HG03432 (cell line): ENCODE data around the gene JAM2.
"Not testable (repeated sequence)": the region's sequence is repeated elsewhere in the genome, so short reads cannot be mapped to it uniquely, and the experiment has no call there.

Experiments used
- ATAC-seq: cut with Tn5 transposase; IDR thresholded peaks from one replicate; pipeline ENCODE4 v1.9.1; 2021; ENCODE audit warnings: mild to moderate bottlenecking, moderate library complexity; ENCODE audit not compliant: unreplicated experiment

JAM2 gene

GRCh38 chr21:25714066-25714465 is 75.0 kb downstream of the JAM2 start:
- ATAC-seq, result not testable (repeated sequence)

GRCh38 chr21:25717491-25718147 is 78.6 kb downstream of the JAM2 start:
- no peak for ATAC-seq

GRCh38 chr21:25721987-25722386 is 82.9 kb downstream of the JAM2 start:
- ATAC-seq, result no peak

GRCh38 chr21:25722631-25723030 is 83.6 kb downstream of the JAM2 start:
- ATAC-seq, result no peak

- ATAC-seq, result no peak
Measured at GRCh38 chr21:25732091-25732760, 93.2 kb downstream of the JAM2 start.

- peak; percentile 12 for ATAC-seq
Measured at GRCh38 chr21:25733859-25734653, 95.0 kb downstream of the JAM2 start.

GRCh38 chr21:25734654-25734903 is 95.5 kb downstream of the JAM2 start:
- ATAC-seq, result no peak

- ATAC-seq, result peak; percentile 90
Measured at GRCh38 chr21:25734904-25735645, 96.0 kb downstream of the JAM2 start, which contains the start of the genes ATP5PF and GABPA. Gene ATP5PF, minus strand, starts transcription at chr21:25734904. Its CDS starts 5,110 bp downstream, at chr21:25729794. Gene GABPA, plus strand, starts transcription at chr21:25734972. Its CDS starts 6,627 bp downstream, at chr21:25741599.

- ATAC-seq, result peak; percentile 11
Measured at GRCh38 chr21:25735646-25736597, 96.9 kb downstream of the JAM2 start.

- no peak for ATAC-seq
Measured at GRCh38 chr21:25737421-25737820, 98.4 kb downstream of the JAM2 start.

- ATAC-seq, result no peak
Measured at GRCh38 chr21:25742900-25743299, 103.8 kb downstream of the JAM2 start.

GRCh38 chr21:25744854-25745253 is 105.8 kb downstream of the JAM2 start:
- ATAC-seq, result no peak

GRCh38 chr21:25750085-25750484 is 111.0 kb downstream of the JAM2 start:
- ATAC-seq, result peak; percentile 60

GRCh38 chr21:25752416-25752815 is 113.4 kb downstream of the JAM2 start:
- no peak for ATAC-seq

GRCh38 chr21:25756190-25756932 is 117.3 kb downstream of the JAM2 start:
- ATAC-seq, result no peak

GRCh38 chr21:25757531-25757930 is 118.5 kb downstream of the JAM2 start:
- no peak for ATAC-seq

GRCh38 chr21:25759573-25759972 is 120.5 kb downstream of the JAM2 start:
- ATAC-seq, result no peak

- no peak for ATAC-seq
Measured at GRCh38 chr21:25760061-25760460, 121.0 kb downstream of the JAM2 start.

- no peak for ATAC-seq
Measured at GRCh38 chr21:25760677-25761076, 121.6 kb downstream of the JAM2 start.
